ENCODE data around the gene UBE3B.

The UBE3B gene

DNA sequence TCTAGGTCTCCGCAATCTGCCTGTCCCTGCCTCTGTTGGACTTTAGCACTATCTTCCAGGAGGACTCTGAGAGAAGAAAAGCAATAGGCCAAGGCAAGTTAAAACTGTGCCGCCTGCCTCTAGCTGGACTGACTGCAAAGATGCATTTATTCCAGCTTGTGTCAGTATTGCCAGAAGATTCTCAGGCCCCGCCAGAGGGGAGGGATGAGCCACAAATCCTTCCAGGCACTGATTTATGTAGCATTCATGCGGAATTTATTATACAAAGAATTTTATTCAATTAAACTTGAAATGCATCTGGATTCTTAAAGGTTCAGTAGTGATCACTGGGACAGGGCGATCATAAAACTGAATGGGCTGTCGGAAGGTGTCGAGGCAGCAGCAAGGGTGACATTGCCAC is 76.0 kb downstream of the UBE3B start:
- DNase-seq (ENCODE audit: low spot score), result no peak
- TF ChIP-seq CTCF (IDR thresholded peaks at IDR 0.05; ENCODE audit: extremely low read depth, missing control alignments), result no peak

GRCh38 chr12:109553906-109554500 is 76.6 kb downstream of the UBE3B start:
- no peak for DNase-seq (ENCODE audit: low spot score)
- TF ChIP-seq CTCF (IDR thresholded peaks at IDR 0.05; ENCODE audit: extremely low read depth, missing control alignments), result no peak

- no peak for DNase-seq (ENCODE audit: low spot score)
- TF ChIP-seq CTCF (IDR thresholded peaks at IDR 0.05; ENCODE audit: extremely low read depth, missing control alignments), result no peak
Observed at GRCh38 chr12:109554761-109555160, 77.3 kb downstream of the UBE3B start.

DNA sequence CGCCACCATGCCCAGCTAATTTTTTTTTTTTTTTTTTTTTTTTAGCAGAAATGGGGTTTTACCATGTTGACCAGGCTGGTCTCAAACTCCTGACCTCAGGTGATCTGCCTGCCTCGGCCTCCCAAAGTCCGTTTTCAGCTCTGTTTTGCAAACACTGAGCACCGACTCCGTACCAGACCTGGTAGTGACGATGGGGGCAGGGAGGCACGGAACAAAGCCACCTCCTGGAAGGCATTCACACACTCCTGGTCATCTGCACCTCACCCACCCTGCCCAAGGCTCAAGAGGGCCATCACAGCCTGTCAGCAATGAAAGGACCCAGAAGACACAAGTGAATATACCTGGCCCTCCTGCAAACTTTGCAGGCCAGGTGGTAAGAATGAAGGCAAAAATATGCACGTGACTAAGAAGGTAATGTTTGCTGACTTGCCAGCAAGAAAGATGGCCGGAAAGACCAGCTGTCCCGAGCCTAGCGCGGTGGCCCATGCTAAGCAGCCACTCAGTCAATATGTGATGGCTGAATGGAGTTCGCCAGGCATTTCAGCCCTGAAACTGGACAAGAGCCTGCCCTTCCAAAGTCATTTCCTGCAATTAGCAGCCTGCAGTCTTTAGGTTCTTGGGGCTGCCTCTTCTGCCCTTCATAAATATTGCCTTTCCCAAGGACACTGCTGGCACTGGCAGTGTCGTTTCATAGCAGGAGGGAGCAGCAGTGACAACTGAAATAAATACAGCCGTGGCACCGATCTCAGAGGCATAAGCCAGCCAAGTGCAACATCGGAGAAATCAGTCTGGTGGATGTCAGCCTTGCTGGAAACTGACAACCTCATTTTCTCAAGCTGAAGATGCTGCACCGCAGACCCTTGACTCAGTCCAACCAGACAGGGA is 78.2 kb downstream of the UBE3B start:
- no peak for DNase-seq (ENCODE audit: low spot score)
- TF ChIP-seq CTCF (IDR thresholded peaks at IDR 0.05; ENCODE audit: extremely low read depth, missing control alignments), result no peak

DNA sequence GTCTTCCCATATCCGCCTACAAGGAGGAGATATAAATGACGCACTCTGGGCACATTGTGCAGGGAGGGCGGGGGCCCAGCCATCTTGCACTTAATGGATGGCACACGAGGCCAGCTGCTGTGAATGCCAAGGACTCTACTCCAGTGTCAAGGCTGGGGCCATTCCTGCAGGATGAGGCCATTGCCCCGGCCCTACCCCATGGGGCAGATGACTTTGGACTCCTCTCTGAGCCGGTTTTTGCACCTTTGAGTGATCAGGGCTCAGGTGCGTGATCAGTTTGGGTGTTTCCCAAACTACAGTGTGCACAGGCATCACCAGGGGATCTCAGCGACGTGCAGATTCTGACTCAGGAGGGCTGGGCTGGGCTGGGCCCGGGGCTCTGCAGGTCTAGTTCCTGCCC is 79.8 kb downstream of the UBE3B start:
- DNase-seq (ENCODE audit: low spot score), result no peak
- TF ChIP-seq CTCF (IDR thresholded peaks at IDR 0.05; ENCODE audit: extremely low read depth, missing control alignments), result no peak

DNA sequence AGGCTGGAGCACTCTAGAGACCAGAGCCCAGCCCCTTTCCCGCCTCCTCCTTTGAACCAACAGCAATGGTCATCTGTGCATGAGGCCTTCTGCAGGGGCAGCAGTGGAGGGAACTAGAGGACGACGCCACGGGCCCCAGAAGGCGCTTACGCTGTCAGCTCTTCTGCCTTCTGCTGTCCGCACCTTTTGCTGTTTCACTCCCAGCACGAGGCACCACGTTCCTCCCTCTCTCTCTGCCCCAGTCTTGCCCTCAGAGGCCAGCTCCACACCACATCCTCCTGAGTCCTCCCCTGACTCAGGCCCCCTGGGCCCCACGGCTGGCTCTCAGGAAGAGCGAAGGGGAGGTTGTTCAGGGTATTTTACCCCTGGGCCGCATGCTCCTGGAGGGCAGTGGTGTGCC is 80.4 kb downstream of the UBE3B start:
- DNase-seq (ENCODE audit: low spot score), result no peak
- no peak for TF ChIP-seq CTCF (IDR thresholded peaks at IDR 0.05; ENCODE audit: extremely low read depth, missing control alignments)

DNA sequence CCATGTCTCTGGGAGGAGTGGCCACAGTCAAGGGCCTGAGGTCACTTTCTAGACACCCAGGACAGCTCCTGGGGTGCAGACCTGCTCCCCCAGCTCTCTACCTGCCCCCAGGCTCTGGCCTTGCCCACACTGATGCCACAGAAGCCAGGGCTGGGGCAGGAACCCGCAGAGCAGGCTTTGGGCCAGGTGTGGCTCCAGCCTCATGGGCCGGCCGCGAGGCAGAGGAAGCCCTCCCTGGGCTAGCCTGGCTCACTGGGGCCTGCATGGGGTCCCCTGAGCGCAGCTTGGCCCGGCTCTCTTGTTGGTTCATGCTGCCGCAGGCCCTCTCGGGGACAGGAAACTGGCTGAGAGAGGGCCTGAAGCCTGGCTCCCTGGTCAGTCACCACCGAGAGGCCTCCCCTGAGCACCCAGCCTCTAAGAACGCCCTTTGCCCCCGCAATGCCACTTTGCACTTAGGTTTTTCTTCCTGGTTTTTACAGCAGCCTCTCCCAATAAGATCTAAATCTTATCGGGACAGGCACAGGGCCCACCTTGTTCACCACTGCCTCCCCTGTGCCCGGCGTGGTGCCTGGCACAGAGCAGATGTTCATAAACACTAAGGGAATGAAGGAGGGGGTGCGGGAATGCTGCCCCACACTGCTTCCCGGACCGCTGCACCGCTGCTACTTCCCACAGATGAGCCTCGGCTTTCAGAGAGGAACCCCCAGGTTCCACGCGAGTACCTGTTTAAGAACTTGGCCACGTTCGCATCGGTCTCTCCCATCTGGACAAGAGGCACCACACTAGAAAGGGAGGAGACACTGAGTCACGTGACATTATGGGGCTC is 81.2 kb downstream of the UBE3B start:
- no peak for TF ChIP-seq CTCF (IDR thresholded peaks at IDR 0.05; ENCODE audit: extremely low read depth, missing control alignments)

More for the DNA sequence above, 81.2 kb downstream of the UBE3B start:
- no peak for DNase-seq (ENCODE audit: low spot score)

Measured in GM20000 (cell line).